ENCODE measurements around the gene IQSEC1.
A peak's percentile ranks its signal among the peaks of the same experiment; 100 is the strongest.

IQSEC1 gene

GRCh38 chr3:13115991-13116390, 42.8 kb upstream of the IQSEC1 start:
- no peaks in the 10 kb centered on the region for H3K9me3 ChIP-seq (replicated peaks in 1 of 11)
- H3K27ac ChIP-seq: no peak overlapping the region
- H3K9ac ChIP-seq: no peak overlapping the region
- no peak overlapping the region for H3K4me3 ChIP-seq
- H3K4me2 ChIP-seq: peak overlapping the region in 3 of 11 experiments; percentile 27 to 50 (median 45); a peak in 4 of 22 replicates
- H3K36me3 ChIP-seq: no peaks in the 10 kb centered on the region
- peaks cover 0 to 23% (median 0%) of the 10 kb centered on the region in 11 experiments; a peak in 1 of 22 replicates for H4K20me1 ChIP-seq
- no peaks in the 10 kb centered on the region for H3K27me3 ChIP-seq
- no peak for TF ChIP-seq Cebpa-rat (IDR thresholded peaks at IDR 0.05)
- peaks cover 5 to 65% (median 35%) of the 10 kb centered on the region in 10 experiments for H3K4me1 ChIP-seq

- Histone ChIP-seq H3K9ac (no peak overlapping the region), H3K4me1 (peaks cover 10 to 70% (median 39%) of the 10 kb centered on the region in 10 experiments), H3K4me2 (peak overlapping the region in 6 of 11 experiments; percentile 27 to 59 (median 46); a peak in 12 of 22 replicates), H3K27me3 (no peaks in the 10 kb centered on the region), H4K20me1 (peaks cover 0 to 23% (median 0%) of the 10 kb centered on the region in 11 experiments; a peak in 1 of 22 replicates), H3K36me3 (no peaks in the 10 kb centered on the region), H3K27ac (no peak overlapping the region), H3K9me3 (replicated peaks in 1 of 11) (no peaks in the 10 kb centered on the region), H3K4me3 (no peak overlapping the region)
- TF ChIP-seq Cebpa-rat (IDR thresholded peaks at IDR 0.05): no peak
Measured at GRCh38 chr3:13115576-13115910, 42.3 kb upstream of the IQSEC1 start.

- H3K27ac ChIP-seq: no peak overlapping the region
- H3K27me3 ChIP-seq: no peaks in the 10 kb centered on the region
- H3K4me2 ChIP-seq: peak overlapping the region in 6 of 11 experiments; percentile 27 to 59 (median 46); a peak in 12 of 22 replicates
- peaks cover 15 to 75% (median 45%) of the 10 kb centered on the region in 10 experiments for H3K4me1 ChIP-seq
- H3K36me3 ChIP-seq: no peaks in the 10 kb centered on the region
- H3K9ac ChIP-seq: no peak overlapping the region
- TF ChIP-seq Cebpa-rat (IDR thresholded peaks at IDR 0.05): no peak
- no peaks in the 10 kb centered on the region for H3K9me3 ChIP-seq (replicated peaks in 1 of 11)
- peaks cover 0 to 22% (median 0%) of the 10 kb centered on the region in 11 experiments; a peak in 1 of 22 replicates for H4K20me1 ChIP-seq
- no peak overlapping the region for H3K4me3 ChIP-seq
Measured at GRCh38 chr3:13114811-13115575, 41.8 kb upstream of the IQSEC1 start.

GRCh38 chr3:13113346-13114330, 40.4 kb upstream of the IQSEC1 start:
- Histone ChIP-seq H3K27ac (no peak overlapping the region), H3K4me3 (no peak overlapping the region), H4K20me1 (peaks cover 0 to 14% (median 0%) of the 10 kb centered on the region in 11 experiments; a peak in 1 of 22 replicates), H3K27me3 (no peaks in the 10 kb centered on the region), H3K9ac (no peak overlapping the region), H3K4me1 (peaks cover 17 to 69% (median 50%) of the 10 kb centered on the region in 10 experiments), H3K36me3 (no peaks in the 10 kb centered on the region), H3K4me2 (peak overlapping the region in 4 of 11 experiments; percentile 35 to 50 (median 46); a peak in 5 of 22 replicates), H3K9me3 (replicated peaks in 1 of 11) (no peaks in the 10 kb centered on the region)
- TF ChIP-seq Cebpa-rat (IDR thresholded peaks at IDR 0.05): no peak

GRCh38 chr3:13112521-13113345, 39.5 kb upstream of the IQSEC1 start:
- TF ChIP-seq Cebpa-rat (IDR thresholded peaks at IDR 0.05): no peak
- Histone ChIP-seq H3K27me3 (no peaks in the 10 kb centered on the region), H3K9me3 (replicated peaks in 1 of 11) (no peaks in the 10 kb centered on the region), H3K4me2 (peak overlapping the region in 6 of 11 experiments; percentile 3 to 87 (median 73); a peak in 7 of 22 replicates), H4K20me1 (peaks cover 0 to 14% (median 0%) of the 10 kb centered on the region in 11 experiments; a peak in 1 of 22 replicates), H3K4me3 (no peak overlapping the region), H3K36me3 (no peaks in the 10 kb centered on the region), H3K4me1 (peaks cover 17 to 69% (median 50%) of the 10 kb centered on the region in 10 experiments), H3K9ac (no peak overlapping the region), H3K27ac (no peak overlapping the region)

- peaks cover 17 to 76% (median 50%) of the 10 kb centered on the region in 10 experiments for H3K4me1 ChIP-seq
- H3K27me3 ChIP-seq: no peaks in the 10 kb centered on the region
- no peak overlapping the region for H3K27ac ChIP-seq
- H3K9ac ChIP-seq: no peak overlapping the region
- H3K9me3 ChIP-seq (replicated peaks in 1 of 11): no peaks in the 10 kb centered on the region
- H3K36me3 ChIP-seq: no peaks in the 10 kb centered on the region
- H4K20me1 ChIP-seq: peaks cover 0 to 14% (median 0%) of the 10 kb centered on the region in 11 experiments; a peak in 1 of 22 replicates
- no peak for TF ChIP-seq Cebpa-rat (IDR thresholded peaks at IDR 0.05)
- H3K4me2 ChIP-seq: peak overlapping the region in 9 of 11 experiments; percentile 18 to 87 (median 72); a peak in 15 of 22 replicates
- H3K4me3 ChIP-seq: no peak overlapping the region
Measured at GRCh38 chr3:13111873-13112520, 38.8 kb upstream of the IQSEC1 start.

- H3K4me1 ChIP-seq: peaks cover 17 to 82% (median 50%) of the 10 kb centered on the region in 10 experiments
- H3K4me2 ChIP-seq: peak overlapping the region; percentile 54 to 90 (median 75)
- no peak for TF ChIP-seq Cebpa-rat (IDR thresholded peaks at IDR 0.05)
- peak overlapping the region in 10 of 11 experiments; percentile 16 to 67 (median 42); a peak in 19 of 22 replicates for H3K27ac ChIP-seq
- no peaks in the 10 kb centered on the region for H3K36me3 ChIP-seq
- no peak overlapping the region for H3K4me3 ChIP-seq
- H4K20me1 ChIP-seq: peaks cover 0 to 14% (median 0%) of the 10 kb centered on the region in 11 experiments; a peak in 1 of 22 replicates
- H3K9me3 ChIP-seq (replicated peaks in 1 of 11): no peaks in the 10 kb centered on the region
- H3K9ac ChIP-seq: peak overlapping the region in 9 of 11 experiments; percentile 18 to 58 (median 37); a peak in 15 of 22 replicates
- no peaks in the 10 kb centered on the region for H3K27me3 ChIP-seq
Measured at GRCh38 chr3:13111173-13111872, 38.1 kb upstream of the IQSEC1 start.

All from BLaER1 treated with 17β-estradiol and CSF1 and Interleukin-3, amounts not matched to agents 10 nM and 100 nM (cell line).